Smooth muscle cell (in vitro differentiated cells): ENCODE results near the gene LSM3. TPM values are rescaled to one million over a fixed set of nuclear protein-coding genes. Genes with fewer than 3 reads are reported as not detected.

Source experiments
- DNase-seq: peaks from one replicate; lab custom pipeline; 2025; ENCODE audit not compliant: unreplicated experiment; lab: John Stamatoyannopoulos, UW
- H2AFZ ChIP-seq: fragments of 200-600 bp; sonication (generic); 2 replicates; pipeline ENCODE4 v1.6.0; 2016; ENCODE audit warnings: antibody characterized with exemption, low read depth, mild to moderate bottlenecking
- H3F3A ChIP-seq: fragments of 200-600 bp; sonication (generic); 2 replicates; pipeline ENCODE4 v1.6.0; 2017; ENCODE audit warnings: antibody characterized with exemption, low read depth
- H3K27ac ChIP-seq: fragments of 200-600 bp; sonication (generic); 2 replicates; pipeline ENCODE4 v1.5.1; 2016; ENCODE audit warnings: low read depth, mild to moderate bottlenecking
- H3K27me3 ChIP-seq: fragments of 200-600 bp; sonication (generic); 2 replicates; pipeline ENCODE4 v1.6.1; 2016; ENCODE audit warnings: low read depth, mild to moderate bottlenecking
- H3K36me3 ChIP-seq: fragments of 200-600 bp; sonication (generic); 2 replicates; pipeline ENCODE4 v1.5.1; 2016; ENCODE audit warnings: low read depth
- H3K4me1 ChIP-seq: fragments of 200-600 bp; sonication (generic); 2 replicates; pipeline ENCODE4 v1.5.1; 2016; ENCODE audit warnings: low read depth
- H3K4me2 ChIP-seq: fragments of 200-600 bp; sonication (generic); 2 replicates; pipeline ENCODE4 v1.6.0; 2016; ENCODE audit warnings: mild to moderate bottlenecking
- H3K4me3 ChIP-seq: fragments of 200-600 bp; sonication (generic); 2 replicates; pipeline ENCODE4 v1.5.1; 2016; ENCODE audit warnings: mild to moderate bottlenecking
- H3K79me2 ChIP-seq: fragments of 200-600 bp; sonication (generic); 2 replicates; pipeline ENCODE4 v1.6.0; 2016; ENCODE audit warnings: low read depth, mild to moderate bottlenecking
- H3K9ac ChIP-seq: fragments of 200-600 bp; sonication (generic); 2 replicates; pipeline ENCODE4 v1.6.0; 2016; ENCODE audit warnings: low read depth
- H3K9me3 ChIP-seq: fragments of 200-600 bp; sonication (generic); replicated peaks from 2 replicates; pipeline ENCODE4 v1.5.1; 2016; ENCODE audit warnings: low read depth
- H4K20me1 ChIP-seq: fragments of 200-600 bp; sonication (generic); 2 replicates; pipeline ENCODE4 v1.6.0; 2016; ENCODE audit warnings: low read depth
- CTCF ChIP-seq: fragments of 200-600 bp; sonication (generic); IDR thresholded peaks from 2 replicates; pipeline ENCODE4 v1.5.1; 2017; ENCODE audit warnings: borderline replicate concordance, mild to moderate bottlenecking, antibody characterized with exemption; ENCODE audit not compliant: insufficient read depth, poor library complexity, severe bottlenecking
- WGBS: methylation state at CpG from one replicate; pipeline ENCODE4 v1.1.7; 2016; ENCODE audit warnings: low lambda C conversion rate; 5-methylcytosine and 5-hydroxymethylcytosine counted together
- polyA plus RNA-seq: library from polyadenylated mRNA; unstranded; fragments of >200 nt; fragmentation: Nextera tagmentation; extraction: Ambion mirVana; gene quantifications from 2 replicates; pipeline ENCODE4 v1.2.1, GENCODE V29; 2016
- total RNA-seq: library from RNA; depleted of rRNA; stranded (reverse); fragments of >200 nt; gene quantifications from 2 replicates; pipeline ENCODE4 v1.2.3, GENCODE V29; 2014

Gene LSM3
- total and polyA plus RNA-seq, 2 experiments from 2014 or later = 18.3 to 31.9 TPM

- peaks cover 8% of the 10 kb centered on the region for H3F3A ChIP-seq
- no peaks in the 10 kb centered on the region for H4K20me1 ChIP-seq
- H3K27me3 ChIP-seq = no peaks in the 10 kb centered on the region
- no peak for TF ChIP-seq CTCF
- no peaks in the 10 kb centered on the region for H3K9me3 ChIP-seq
- no peak overlapping the region for H3K9ac ChIP-seq
- no peak overlapping the region for H3K4me3 ChIP-seq
- H3K36me3 ChIP-seq = no peaks in the 10 kb centered on the region
- no peaks in the 10 kb centered on the region for H3K79me2 ChIP-seq
- no peak overlapping the region for H3K4me2 ChIP-seq
- no peak for DNase-seq
- H2AFZ ChIP-seq = no peak overlapping the region
- WGBS = 96% methylated on average over 3 of the region's 3 CpGs
- no peak overlapping the region for H3K27ac ChIP-seq
- no peaks in the 10 kb centered on the region for H3K4me1 ChIP-seq
Observed at GRCh38 chr3:14137445-14137844, 41.2 kb upstream of the LSM3 start.

GRCh38 chr3:14138109-14138877 is 40.3 kb upstream of the LSM3 start:
- Histone ChIP-seq H3K9ac (no peak overlapping the region), H3K4me3 (no peak overlapping the region), H3F3A (peaks cover 16% of the 10 kb centered on the region), H3K27me3 (no peaks in the 10 kb centered on the region), H3K9me3 (no peaks in the 10 kb centered on the region), H4K20me1 (no peaks in the 10 kb centered on the region), H3K27ac (no peak overlapping the region), H3K79me2 (no peaks in the 10 kb centered on the region), H3K4me1 (peaks cover under 1% of the 10 kb centered on the region), H3K36me3 (no peaks in the 10 kb centered on the region), H3K4me2 (no peak overlapping the region), H2AFZ (no peak overlapping the region)
- DNase-seq = no peak
- WGBS = 98% methylated on average over 16 of the region's 16 CpGs
- no peak for TF ChIP-seq CTCF

- Histone ChIP-seq H3K4me1 (peaks cover 8% of the 10 kb centered on the region), H3K79me2 (no peaks in the 10 kb centered on the region), H3K9ac (no peak overlapping the region), H2AFZ (no peak overlapping the region), H4K20me1 (no peaks in the 10 kb centered on the region), H3K4me2 (no peak overlapping the region), H3K27ac (no peak overlapping the region), H3F3A (peaks cover 23% of the 10 kb centered on the region), H3K27me3 (no peaks in the 10 kb centered on the region), H3K36me3 (no peaks in the 10 kb centered on the region), H3K9me3 (no peaks in the 10 kb centered on the region), H3K4me3 (no peak overlapping the region)
- 96% methylated on average over 14 of the region's 14 CpGs for WGBS
- no peak for TF ChIP-seq CTCF
- no peak for DNase-seq
Observed at GRCh38 chr3:14138878-14139655, 39.5 kb upstream of the LSM3 start.
